ENCODE results near the gene PRKCA.

PRKCA gene

DNA sequence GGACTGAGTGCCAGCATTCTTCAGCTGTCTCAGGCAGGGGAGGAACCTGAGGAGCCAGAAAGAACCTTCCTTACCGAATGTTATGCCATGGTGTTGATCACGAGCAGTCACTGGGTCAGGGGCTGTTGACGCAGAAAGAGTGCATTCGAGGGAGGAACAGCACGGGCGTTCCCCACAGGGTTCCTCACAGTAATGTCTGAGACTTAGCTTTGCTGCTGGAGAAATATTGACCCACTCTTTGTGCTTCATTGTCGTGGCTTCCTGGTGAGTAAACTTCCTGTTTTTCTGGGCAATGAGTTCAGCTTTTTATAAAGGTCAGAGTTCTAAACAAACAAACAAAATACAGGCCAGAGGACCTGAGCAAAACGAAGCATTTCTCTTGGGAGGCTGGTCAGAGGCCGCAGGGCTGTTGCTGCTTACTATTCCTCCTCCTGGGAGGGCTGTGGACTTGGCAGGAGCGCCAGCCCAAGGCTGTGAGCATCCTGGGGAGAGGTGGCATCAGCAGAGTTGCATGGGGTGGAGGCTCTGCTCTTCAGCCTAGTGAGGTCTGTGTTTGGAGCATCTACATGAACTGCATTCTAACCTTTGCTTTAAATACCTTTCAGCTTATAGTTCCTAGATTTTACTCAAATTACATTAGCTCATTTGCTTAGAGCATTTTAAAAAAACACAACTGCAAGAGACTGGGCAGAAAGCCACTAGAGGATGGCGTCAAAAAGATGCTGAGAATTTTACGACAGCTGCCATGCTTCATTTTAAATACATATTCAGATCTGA, 389.4 kb downstream of the PRKCA start:
- H3K4me3 ChIP-seq (ENCODE audit: low read length), result no peak overlapping the region
- TF ChIP-seq, protein P1, sequence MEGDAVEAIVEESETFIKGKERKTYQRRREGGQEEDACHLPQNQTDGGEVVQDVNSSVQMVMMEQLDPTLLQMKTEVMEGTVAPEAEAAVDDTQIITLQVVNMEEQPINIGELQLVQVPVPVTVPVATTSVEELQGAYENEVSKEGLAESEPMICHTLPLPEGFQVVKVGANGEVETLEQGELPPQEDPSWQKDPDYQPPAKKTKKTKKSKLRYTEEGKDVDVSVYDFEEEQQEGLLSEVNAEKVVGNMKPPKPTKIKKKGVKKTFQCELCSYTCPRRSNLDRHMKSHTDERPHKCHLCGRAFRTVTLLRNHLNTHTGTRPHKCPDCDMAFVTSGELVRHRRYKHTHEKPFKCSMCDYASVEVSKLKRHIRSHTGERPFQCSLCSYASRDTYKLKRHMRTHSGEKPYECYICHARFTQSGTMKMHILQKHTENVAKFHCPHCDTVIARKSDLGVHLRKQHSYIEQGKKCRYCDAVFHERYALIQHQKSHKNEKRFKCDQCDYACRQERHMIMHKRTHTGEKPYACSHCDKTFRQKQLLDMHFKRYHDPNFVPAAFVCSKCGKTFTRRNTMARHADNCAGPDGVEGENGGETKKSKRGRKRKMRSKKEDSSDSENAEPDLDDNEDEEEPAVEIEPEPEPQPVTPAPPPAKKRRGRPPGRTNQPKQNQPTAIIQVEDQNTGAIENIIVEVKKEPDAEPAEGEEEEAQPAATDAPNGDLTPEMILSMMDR (conservative IDR thresholded peaks at IDR 0.05; ENCODE audit: low read length), result no peak
- DNase-seq (ENCODE audit: low read depth), result no peak

DNA sequence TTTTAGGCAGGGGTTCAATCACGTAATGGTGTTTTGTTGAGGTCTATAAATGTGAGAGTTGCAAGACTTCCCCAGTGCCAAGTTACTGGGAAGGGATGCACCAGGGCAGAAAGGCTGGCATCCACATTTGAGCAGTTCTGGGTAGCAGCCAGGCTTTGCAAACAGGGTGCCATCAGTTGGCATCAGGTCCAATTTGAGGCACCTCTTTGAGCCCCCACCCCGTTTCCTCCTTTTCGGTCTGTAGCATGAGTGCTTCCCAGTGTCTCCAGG, 389.9 kb downstream of the PRKCA start:
- TF ChIP-seq, protein P1 (conservative IDR thresholded peaks at IDR 0.05; ENCODE audit: low read length), result no peak
- no peak overlapping the region for H3K4me3 ChIP-seq (ENCODE audit: low read length)
- no peak for DNase-seq (ENCODE audit: low read depth)

DNA sequence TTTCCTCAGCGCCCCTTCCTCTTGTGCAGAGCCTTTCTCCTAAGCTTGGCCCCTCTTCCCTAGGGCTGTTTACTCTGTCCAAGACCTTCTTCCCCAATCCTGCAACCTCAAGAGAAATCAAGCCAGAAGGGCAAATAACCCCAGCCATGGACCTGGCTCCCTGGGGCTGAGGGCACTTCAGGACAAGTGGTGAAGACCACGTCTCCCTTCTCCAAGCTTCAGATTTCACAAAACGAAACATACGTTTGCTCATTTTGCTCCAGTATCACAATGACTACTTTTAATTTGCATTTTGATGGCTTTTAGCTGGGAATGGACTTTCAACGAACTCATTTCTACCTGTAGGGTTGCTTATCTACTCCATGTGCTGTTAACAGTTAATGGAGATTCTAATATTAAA, 392.7 kb downstream of the PRKCA start:
- TF ChIP-seq, protein P1 (conservative IDR thresholded peaks at IDR 0.05; ENCODE audit: low read length), result no peak

DNA sequence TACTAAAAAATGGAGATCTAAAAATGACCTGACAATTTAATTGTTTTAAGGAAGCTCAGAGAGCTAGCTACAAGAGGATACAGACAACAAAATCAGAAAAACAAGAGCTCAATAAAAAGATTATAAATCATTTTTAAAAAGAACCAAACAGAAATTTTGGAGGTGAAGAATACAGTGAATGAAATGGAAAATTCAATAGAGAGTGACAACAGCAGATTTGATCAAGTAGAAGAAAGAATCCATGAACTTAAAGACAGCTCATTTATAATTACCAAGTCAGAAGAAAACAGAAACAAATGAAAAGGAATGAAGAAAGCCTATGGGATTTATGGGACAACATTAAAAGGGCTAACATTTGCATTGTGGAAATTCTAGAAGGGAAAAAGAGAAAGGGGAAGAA, 395.9 kb downstream of the PRKCA start:
- no peak overlapping the region for H3K4me3 ChIP-seq (ENCODE audit: low read length)
- TF ChIP-seq, protein P1 (conservative IDR thresholded peaks at IDR 0.05; ENCODE audit: low read length), result no peak
- no peak for DNase-seq (ENCODE audit: low read depth)

More for the DNA sequence above, 392.7 kb downstream of the PRKCA start:
- H3K4me3 ChIP-seq (ENCODE audit: low read length), result no peak overlapping the region
- DNase-seq (ENCODE audit: low read depth), result no peak

- DNase-seq (ENCODE audit: low read depth), result no peak
Measured at GRCh38 chr17:66701462-66701861, 399.0 kb downstream of the PRKCA start.

GRCh38 chr17:66702106-66702936, 399.9 kb downstream of the PRKCA start:
- DNase-seq (ENCODE audit: low read depth), result no peak
- TF ChIP-seq, protein P1 (conservative IDR thresholded peaks at IDR 0.05; ENCODE audit: low read length), result no peak

More at GRCh38 chr17:66701462-66701861, 399.0 kb downstream of the PRKCA start:
- TF ChIP-seq, protein P1 (conservative IDR thresholded peaks at IDR 0.05; ENCODE audit: low read length), result no peak
- no peak overlapping the region for H3K4me3 ChIP-seq (ENCODE audit: low read length)

More at GRCh38 chr17:66702106-66702936, 399.9 kb downstream of the PRKCA start:
- H3K4me3 ChIP-seq (ENCODE audit: low read length), result no peak overlapping the region
